Measurements from ENCODE around the gene CIAO2B.

CIAO2B gene

DNA sequence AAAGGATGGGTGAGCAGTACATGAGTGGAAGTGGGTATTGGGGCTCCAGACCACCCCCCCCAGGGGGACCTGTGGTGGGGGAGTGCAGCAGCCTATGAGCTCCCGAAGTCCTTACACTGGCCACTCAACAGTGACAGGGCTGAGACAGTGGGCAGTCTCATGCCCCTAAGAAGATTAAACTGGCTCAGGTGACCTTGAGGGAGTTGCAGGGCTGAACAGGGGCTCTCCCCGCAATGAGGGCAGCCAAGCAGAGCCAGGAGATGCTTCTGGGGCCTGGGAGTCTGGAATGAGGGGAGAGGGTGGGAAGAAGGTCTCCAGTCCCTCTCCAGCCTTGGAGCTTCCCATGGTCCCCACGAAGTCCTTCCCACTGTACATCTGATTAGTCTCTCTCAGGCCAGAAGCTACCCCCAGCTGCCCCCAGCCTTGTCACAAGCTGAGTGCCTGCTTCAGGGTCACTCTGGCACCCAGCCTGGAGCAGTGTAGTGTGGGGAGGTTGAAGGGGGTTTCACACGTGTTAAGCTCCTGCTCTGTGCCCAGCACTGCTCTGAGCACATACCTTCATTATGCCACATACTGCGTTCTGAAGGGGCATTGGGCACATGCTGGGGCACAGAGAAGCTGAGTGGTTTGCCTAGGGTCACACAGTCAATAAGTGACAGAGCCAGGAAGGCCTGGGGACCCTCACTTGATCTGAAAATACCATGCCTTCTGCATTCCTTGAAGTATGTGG is 14.5 kb downstream of the CIAO2B start:
- DNase-seq, result no peak

DNA sequence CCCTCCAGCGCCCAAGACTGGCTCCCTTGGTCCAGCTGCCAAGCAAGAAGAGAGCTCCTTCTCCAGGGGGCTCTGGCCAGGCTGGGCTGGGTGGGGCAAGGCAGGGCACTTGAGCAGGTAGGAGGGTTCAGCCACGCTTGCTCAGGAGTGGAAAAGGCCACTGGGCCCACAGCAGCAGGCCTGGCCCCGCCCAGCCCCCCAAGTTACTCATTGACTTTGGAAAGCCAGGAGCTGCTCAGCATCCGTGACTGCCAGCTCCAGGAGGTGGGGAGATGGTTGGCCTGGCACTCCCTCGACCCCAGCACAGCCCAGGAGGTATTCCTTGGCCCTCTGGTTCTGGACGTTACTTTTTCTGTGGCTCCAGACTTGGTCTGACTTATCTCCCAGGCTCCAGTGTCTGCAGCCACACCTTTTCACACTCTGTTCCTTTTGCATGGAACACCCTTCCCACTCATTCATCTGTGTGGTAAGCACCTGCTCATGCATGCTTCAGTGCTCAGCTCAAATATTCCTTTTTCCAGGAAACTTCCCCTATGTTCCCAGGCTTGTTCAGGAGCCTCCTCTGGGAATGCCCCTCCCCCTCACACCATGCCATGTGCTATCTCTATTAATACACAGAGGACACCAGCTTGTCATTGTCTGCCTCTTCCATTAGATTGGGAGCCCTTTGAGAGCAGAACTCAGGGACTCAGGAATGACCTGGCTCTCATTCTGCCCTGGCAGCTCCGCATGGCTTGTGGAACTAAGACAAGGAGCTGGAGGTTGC is 15.2 kb downstream of the CIAO2B start, which contains the start of gene CDH16:
Gene CDH16, minus strand, starts transcription at position 83 of the 766 bp plus-strand sequence. CDS start 820 bp downstream, outside the sequence.
- no peak for DNase-seq

DNA sequence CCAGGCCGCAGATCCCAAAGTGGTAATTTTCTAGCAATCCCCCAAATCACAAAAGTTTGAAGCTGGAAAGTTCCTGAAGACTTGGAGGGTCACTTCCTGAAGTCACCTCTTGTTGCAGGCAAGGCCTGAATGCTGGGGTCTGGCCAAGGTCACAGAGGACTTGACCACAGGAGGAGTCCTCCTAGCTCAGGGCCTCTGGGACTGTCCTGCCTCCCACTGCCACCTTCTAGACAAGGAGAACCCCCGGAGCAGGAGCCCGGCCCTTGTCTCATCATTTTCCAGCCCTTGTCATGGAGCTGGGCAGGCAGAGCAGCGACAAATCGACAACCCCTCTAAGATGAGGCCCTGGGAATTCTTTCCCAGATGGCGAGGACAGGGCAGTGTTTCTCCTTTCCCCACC is 15.8 kb downstream of the CIAO2B start:
- DNase-seq, result no peak

DNA sequence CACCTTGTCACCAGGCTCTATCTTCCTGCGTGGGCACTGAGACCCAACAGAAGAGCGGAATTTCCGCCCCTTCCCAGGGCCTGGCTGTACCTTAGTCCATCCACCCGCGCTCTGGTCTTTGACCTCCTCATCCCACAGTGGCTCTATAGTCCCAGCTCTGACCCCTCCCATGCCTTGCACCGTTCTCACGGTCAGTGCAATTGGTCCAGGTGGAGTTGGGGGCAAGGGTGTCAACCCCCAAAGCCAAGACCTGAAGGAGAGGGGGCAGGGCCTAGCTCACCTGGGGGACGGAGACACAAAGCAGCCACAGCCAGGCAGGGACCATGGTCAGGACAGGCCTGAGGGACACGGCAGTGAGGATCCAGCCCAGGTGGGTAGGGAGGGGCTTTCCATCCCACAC is 16.5 kb downstream of the CIAO2B start:
- no peak for DNase-seq

DNA sequence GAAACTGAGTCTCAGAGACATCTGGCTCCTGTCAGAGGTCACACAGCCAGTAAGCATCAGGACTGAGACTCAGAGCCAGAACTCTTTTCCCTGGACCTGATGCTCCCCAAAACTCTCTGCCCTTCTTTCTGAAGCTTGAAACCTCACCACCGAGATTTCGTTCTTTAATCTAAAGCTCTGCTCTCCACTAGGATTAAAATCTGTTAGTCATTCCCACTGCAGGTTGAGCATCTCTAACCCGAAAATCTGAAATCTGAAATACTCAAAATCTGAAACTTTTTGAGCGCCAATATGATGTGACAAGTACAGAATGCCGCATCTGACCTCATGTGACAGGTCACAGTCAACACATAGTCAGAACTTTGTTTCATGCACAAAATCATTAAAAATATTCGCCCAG is 17.7 kb downstream of the CIAO2B start:
- DNase-seq, result no peak

DNA sequence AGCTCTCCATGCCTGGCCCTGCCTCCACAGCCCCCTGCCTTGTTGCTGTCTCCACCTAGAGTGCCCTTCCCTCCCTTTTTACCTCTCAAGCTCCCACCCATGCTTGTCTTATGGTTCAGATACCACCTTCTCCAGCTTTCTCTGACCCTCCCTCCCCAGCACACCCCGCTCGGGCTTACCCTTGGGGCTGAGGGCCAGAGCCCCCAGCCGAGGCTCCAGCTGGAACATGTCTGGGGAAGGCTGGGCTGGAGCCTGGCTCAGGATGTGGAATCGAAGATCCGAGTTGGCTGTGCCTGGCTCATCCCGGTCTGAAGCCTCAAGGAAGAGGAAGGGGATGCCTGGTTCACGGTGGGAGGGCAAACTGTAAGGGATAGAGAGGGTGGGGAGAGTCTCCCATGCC is 19.2 kb downstream of the CIAO2B start:
- no peak for DNase-seq

DNA sequence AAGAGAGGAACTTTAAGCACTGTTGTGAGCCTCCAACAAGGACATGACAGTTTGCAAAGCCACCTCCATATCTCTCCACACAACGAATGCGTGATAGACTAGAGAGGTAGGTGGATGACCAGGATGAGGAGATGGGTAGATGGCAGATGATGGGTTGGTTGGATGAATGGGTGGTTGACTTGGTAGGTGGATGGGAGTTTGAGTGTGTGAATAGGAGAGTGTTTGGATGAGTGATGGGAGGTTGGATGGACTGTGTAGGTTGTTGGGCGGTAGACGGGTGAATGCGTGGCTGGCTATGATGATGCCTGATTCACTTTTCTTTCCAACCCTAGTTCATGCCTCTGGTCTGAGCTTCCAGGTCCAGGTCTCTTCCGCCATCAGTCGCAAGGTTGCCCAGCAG is 19.7 kb downstream of the CIAO2B start:
- no peak for DNase-seq

DNA sequence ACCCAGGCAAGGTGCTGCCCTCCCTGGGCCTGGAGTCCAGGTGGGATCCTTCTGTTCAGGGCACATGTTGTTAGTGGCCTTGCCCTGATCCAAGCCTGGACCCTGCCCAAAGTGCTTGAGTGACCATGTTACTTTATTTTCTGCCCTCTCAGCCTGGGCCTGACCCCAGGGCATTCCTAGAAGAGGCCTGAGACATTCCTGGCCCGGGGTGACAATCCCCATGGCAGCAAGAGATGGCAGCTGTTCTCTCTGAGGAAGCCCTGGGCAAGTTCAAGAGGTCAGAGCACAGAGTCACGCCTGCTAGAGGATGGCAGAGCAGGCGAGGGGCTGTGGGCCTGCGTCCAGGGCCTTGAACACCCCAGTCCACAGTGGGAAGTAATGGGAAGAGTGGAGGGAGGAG is 20.5 kb downstream of the CIAO2B start:
- DNase-seq, result no peak

DNA sequence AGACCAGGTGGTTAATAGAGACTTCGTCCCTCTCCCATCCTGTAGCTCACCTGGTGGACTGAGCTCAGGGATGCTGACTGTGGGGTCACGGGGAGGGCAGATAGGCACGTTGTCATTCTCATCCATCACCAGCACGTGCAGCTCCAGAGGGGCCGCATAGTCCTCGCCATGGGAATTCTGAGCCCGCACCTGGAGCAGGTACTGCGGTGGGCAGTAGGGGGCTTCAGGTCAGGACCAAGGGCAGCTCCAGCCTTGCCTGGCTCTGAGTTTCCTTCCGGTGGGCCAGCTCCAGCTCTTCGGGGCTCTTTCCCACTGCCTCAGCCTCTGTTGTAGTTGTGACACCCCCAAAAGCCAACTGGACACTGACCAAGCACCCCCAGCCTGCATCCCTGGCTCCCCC is 21.1 kb downstream of the CIAO2B start:
- DNase-seq, result no peak

DNA sequence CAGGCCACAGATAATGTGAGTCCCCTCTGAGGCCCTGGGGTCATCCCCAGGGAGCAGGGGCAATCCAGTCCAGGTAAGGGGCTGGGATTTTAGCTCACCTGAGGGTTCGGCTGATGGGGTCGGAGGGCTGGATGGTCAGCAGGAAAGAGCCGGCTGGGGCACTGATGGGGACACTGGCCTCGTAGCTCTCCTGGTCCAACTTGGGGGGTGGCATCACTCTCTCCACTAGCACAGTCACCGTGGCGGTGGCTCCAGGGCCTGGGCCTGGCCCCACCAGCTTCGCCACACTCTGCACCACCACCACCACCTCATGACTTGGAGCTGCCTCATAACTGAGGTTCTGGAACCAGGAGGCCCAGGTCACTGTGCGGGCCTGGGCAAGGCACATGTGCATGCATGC is 22.4 kb downstream of the CIAO2B start:
- no peak for DNase-seq

DNA sequence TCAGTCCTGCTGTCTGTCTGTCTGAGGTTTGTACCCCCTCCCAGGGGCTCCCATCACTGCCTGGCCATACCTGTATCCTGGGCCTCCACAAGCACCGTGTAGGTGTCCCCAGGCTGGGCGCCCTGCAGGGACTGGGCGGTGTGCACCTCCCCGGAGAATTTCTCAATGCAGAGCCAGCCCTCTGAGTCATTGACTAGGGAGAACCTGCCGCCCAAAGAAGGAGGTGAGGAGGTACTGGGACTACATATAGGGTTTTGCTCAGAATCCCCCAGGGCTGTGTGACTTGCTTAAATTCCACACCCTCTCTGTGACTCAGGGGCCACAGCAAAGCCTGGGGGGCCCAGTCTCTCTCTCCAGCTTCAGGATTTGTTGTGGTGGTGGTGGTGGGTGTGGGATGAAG is 23.1 kb downstream of the CIAO2B start:
- DNase-seq, result no peak

DNA sequence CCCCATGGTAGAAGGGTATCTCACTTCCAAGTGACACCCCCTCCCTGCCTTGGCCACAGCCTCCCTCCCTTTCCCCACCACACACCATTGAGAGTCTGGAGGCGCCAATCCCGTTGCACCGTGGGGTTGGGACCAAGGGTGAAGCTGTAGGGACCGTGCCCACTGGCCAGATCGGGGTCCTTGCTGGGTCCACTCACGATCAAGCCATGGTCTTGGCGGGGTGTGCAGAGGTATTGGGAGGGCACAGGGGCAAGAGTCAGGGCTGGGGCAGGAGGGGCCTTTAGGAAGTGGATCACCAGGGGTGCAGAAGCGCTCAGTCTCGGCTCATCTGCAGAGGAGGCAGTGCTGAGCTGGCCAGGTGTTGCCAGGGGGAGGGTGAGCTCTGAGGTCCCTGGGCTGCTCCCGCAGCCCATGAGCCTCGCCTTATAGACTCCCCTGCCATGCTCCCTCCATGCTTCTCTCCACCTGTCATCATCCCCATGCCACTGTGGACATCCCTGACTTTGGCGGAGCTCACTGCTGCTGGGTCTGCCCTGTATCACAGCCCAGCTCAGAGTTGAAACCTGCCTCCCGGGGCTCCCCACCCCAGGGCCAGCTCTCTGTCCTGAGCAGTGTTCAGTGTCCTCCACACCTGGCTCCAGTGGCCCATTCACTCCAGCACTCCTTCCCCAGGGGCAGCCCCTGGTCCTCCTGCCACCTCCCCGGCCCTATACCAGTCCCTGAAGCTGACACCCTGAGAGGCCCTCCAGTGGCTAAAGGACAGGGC is 23.8 kb downstream of the CIAO2B start:
- no peak for DNase-seq

DNA sequence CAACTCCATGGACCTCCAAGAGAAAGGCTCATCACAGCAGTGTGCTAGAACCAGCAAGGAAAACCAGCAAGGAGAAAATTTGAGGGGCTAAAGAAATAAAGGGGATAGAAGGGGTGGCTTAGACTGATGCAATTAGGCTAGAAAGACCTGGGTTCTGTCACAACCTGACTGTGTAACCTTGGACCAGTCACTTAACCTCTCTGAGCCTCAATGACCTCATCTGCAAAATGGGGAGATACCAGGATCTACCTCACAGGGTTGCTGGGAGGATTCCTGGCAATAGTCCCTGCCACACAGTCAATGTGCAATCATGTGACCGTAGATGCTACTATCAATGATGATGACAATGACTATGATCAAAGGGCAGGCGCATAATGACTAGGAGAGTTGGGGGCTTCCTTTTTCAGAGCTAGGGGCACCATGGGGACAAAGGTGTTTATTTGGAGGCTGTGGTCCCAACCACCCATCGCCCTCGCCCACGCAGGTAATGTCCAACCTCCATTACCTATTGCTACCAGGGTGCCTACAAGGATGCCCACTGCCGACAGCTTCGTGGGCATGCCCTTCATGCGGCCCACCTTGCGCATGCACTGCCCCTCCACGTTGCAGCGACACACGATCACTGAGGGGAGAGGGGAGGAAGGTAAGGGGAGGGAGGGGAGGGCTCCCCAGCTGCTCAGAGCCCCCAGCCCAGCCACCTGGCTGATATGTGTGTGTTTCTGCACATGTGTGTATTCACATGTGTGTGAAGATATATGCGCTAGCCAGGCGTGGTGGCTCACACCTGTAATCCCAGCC is 25.2 kb downstream of the CIAO2B start:
- DNase-seq, result no peak

DNA sequence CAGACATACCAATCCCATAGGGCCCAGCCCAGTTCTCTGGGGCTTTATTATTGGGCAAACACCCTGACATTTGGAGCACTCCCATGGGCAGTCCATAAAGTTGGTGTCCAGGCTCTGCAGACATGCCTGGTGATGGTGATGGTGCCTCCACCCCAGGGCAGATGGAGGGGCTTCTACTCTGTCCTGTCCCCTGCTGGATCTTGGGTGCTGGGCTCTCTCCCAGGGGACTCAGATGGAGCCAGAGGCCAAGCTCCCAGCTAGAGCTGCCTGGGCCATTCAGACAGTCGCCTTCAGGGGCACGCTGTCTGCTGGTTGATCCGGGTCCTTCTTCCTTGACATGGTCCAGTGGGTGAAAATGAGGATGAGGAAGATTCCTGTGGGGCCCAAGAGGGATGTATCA is 26.1 kb downstream of the CIAO2B start:
- no peak for DNase-seq

DNA sequence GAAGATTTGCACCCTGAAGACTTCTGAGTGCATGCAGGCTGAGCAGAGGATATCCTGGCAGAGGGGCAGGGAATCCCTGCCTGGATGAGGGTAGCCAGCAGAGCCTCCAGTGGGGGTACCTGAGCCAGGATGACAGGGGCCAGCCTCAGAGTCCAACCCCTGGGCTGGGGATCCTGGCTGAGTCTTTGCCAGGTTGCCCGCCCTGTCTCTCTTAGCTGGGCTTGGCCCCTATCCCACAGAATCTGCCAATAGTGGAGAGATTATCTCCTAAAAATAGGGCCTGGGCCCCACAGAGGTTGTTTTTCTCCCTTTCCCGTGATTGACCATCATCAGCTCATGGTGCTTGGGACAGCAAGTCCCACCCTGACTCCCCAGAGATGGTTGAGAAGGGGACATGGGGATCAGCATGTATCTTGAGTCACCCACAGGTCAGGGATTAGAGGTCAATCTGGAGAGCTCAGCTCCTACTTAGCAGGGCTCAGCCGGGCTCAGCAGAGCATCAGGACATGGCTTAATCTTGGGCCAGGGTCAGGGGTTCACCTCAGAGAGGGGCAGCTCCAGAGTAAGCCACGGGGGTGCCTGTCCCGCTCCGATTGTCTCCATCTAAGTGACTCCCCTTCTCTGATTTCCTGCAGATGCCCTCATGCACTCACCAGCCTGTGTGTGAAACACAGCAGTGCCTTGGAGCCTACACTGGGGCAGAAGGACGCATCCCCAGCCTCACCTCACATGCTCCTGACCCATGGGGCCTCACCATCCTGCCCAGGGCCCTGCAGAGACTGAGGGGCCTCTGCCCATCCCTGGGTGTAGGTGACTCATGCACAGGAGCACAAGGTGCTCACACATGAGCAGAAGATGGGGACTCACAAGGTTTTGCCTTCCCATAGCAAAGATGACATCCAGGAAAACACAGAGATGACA is 27.0 kb downstream of the CIAO2B start:
- no peak for DNase-seq

DNA sequence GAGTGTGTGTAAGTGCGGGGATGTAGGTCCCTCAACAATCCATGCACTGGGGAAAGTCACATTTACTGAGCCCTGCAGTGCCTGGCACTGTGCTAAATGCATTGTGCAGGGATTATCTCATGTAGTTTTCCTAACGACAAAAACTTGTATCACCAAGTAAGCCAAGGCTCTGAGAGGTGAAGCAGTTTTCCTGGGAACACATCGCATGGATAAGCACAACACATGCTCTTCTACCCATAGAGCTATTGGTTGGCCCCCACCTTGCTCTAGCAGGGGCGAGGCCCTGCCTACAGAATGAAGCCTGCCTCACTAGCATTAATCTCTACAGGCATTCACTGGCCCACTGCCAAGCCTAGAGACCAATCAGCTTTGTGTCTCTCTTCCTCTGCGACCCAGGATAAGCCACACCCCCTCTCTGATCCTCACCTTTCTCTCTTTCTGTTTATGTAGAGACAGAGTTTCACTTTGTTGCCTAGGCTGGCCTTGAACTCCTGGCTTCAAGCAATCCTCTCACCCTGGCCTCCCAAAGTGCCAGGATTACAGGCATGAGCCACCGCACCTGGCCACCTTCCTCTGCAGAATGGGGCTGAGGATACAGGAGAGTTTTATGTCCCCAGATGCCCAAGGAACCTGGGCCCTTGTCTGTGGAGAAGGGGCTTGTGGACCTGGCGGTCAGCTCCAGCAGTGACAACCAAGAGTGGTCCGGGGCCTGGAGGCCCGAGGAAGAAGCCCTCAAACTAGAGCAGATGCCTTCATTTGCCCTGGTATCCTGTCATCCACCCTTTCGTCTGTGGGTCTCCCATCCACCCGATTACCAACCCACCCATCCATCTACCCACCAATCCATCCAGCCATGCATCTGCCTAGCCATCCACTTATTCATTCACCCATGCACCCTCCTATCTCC is 28.3 kb downstream of the CIAO2B start:
- DNase-seq, result peak; percentile 47

DNA sequence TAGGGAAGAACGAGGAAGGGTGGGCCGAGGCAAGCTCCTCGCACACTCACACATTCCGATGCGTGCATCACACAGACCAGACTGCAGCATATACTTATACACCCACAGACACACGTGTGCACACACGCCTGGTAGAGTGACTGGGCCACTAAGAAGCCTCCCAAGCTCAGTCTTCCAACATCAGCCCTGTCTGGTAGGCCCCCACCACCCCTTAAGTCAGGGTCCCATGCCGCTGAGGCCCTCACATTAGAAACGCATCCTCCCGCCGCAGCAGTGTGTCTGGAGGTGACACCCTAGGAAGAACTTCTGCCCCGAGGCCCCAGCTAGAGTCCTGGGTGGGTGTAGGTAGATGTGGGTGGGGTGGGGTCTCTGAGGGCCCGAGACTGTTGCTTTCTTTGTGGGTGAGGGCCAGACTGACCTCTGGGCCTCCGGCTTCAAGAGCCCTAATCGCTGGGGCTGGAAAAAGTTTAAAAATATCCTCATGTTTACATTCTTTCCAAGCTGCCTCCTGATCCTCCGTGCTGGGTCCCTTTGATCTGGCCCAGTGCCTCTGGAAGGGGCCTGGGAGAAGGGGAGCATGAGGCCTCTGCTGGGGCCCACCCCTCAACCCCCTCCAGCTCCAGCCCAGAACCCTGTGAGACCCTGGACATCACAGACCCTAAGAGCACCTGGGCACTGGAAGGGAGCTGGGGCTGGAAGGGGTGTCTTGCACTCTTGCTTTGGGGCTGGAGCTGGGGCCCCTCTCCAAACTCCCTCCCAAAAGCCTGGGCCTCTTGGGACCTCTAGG is 29.2 kb downstream of the CIAO2B start:
- no peak for DNase-seq

DNA sequence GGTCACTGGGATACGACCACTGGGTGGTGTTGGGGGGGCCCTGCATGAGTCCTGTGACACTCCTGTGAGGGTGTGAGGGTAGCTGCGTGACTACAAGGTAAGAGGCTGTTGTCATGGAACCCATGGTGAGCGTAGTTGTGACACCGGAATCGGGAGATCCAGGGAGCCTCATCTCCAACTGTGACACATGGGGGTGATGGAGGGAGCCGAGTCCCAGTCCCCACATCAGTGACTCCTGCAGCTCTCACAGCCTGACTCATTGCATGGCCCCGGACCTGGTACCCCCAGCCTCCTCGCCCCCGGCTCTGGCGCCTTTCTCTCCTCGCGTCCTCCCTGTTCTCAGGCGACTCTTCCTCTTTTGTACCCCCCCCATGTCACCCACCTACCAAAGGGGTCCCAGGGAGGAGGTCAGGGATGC is 29.8 kb downstream of the CIAO2B start:
- no peak for DNase-seq

DNA sequence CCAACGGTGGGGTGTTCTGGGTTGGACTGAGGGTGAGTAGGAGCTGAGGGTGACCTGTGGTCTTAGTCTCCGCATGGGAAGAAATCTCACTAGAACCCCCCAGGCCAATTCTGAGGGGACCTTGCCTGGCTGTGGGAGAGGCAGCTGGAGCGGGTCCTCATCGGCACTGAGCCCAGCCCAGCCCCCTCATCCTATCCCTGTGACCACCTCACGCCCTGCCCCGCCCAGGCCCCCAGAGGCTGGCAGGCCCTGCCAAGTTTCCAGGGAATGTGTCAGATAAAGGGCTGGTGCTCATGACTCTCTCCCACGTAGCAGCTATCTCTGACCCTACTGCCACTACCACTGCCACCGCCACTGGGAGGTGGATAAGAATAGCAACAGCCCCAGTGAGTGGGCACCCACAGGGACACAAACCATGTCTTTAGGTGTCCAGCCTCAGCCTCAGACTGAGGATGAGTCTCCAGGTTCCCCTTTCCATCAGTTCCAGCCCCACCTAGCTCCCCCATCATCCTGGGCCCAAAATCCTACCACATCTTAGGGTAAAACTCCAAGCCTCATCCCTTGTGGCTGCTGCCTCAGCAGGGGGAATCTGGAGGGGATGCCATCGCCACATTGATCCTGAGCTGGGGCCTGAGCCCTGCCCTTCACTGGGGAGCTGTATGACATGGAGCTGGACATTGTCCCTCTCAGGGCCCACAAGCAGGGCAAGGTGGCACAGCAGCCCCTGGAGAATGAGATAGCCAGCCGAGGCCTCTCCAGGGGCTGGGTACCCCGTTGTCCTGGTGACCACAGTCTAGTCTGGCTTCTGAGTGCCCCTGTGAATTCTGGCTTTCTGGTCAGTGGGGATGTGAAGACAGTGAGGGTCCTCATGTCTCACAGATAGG is 30.4 kb downstream of the CIAO2B start:
- DNase-seq, result no peak
